ENCODE results near the gene TBC1D22A.

DNA sequence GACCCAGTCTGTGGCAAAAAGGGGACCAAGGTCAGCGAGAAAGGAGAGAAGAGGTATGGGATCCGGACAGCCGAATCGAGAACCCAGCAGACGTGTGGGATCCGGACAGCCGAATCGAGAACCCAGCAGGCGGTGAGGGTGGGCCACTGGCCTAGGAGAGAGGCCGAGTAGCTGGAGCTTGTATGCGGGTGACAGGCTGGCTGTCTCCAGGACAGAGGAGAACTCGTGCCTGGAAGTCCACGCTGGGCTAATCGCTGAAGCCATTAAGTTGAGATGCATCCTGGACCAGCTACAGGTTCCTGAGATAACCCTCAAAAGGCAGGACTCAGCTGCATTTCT, 30.4 kb upstream of the TBC1D22A start:
- TF ChIP-seq, protein P1, sequence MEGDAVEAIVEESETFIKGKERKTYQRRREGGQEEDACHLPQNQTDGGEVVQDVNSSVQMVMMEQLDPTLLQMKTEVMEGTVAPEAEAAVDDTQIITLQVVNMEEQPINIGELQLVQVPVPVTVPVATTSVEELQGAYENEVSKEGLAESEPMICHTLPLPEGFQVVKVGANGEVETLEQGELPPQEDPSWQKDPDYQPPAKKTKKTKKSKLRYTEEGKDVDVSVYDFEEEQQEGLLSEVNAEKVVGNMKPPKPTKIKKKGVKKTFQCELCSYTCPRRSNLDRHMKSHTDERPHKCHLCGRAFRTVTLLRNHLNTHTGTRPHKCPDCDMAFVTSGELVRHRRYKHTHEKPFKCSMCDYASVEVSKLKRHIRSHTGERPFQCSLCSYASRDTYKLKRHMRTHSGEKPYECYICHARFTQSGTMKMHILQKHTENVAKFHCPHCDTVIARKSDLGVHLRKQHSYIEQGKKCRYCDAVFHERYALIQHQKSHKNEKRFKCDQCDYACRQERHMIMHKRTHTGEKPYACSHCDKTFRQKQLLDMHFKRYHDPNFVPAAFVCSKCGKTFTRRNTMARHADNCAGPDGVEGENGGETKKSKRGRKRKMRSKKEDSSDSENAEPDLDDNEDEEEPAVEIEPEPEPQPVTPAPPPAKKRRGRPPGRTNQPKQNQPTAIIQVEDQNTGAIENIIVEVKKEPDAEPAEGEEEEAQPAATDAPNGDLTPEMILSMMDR (IDR thresholded peaks at IDR 0.05 in 4 of 5, conservative IDR thresholded peaks at IDR 0.05 in 1 of 5): no peak
- no peak for TF ChIP-seq POLR2A (IDR thresholded peaks at IDR 0.05)

Data from gastrocnemius medialis (tissue), 4 donors.